Retina (tissue), 1 donor: Measurements from ENCODE around the gene GSTM5.
"Not testable (repeated sequence)": the region's sequence is repeated elsewhere in the genome, so short reads cannot be mapped to it uniquely, and the experiment has no call there.

Experiments
- DNase-seq: peaks from one replicate; pipeline ENCODE4 v3.0.0-alpha.2; 2016

The GSTM5 gene

GRCh38 chr1:109697861-109698260 is 14.2 kb upstream of the GSTM5 start:
- DNase-seq = not testable (repeated sequence)

DNA sequence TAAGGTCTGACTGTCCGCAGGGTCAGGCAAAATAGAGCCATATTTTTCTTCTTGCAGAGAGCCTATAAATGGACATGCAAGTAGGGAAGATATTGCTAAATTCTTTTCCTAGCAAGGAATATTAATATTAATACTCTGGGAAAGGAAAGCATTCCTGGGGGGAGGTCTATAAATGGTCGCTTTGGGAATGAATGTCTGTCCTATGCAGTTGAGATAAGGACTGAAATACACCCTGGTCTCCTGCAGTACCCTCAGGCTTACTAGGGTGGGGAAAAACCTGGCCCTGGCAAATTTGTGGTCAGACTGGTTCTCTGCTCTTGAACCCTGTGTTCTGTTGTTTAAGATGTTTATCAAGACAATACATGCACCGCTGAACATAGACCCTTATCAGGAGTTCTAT is 9.1 kb upstream of the GSTM5 start:
- DNase-seq = not testable (repeated sequence)

DNA sequence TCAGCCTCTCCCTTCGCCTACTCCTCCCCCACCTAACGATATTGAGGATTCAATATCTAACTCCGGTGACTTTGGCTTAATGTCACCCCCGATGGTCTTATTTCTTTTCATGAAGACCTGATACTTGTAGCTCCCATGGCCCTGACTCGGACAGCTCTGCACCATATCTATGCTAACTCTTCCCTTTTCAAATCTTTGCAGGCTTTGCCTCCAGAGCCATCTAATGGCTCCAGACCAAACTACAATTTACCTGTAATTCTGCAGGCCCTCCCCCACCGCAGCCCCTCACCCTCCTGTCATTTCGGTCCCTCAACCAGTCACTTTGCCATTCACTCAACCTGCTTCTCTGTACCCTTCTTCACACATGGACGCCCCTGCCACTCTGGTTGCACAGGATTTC is 7.9 kb upstream of the GSTM5 start:
- DNase-seq = no peak

DNA sequence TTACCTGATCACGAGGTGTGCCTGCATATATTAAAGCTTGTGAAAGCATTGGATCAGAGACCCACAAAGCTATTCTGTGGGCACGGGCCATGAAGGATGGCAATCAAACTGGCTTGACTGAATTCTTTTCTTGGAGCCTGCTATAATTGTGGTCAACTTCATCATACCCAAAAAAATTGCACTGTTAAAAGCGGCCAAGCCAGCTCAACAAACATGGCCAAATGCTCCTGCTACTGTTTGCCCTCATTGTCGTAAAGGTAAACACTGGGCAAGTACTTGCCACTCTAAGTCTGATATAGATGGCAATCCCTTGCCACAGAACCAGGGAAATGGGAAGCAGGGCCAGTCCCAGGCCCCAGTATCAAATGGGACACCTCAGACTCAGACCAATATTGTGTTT is 6.6 kb upstream of the GSTM5 start:
- DNase-seq = no peak

- not testable (repeated sequence) for DNase-seq
Measured at GRCh38 chr1:109708949-109709348, 3.1 kb upstream of the GSTM5 start.

DNA sequence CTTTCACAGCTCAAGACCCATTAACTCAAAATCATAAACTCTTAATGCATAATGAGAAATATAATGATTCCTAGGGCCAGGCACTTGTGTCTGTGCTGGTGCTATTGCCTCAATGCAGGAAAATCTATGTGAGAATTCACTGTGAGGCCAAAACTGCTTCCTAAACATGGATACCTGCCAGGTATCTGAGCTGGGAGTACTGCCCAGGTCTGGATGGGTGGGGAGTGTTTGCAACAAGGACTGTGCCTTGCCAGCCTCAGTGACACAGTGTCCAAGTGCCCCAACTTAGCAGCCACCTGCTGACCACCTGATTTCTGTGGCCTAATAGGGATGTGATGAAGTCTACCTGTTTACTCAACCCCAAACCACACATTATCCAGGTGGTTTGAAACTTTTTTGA is 2.2 kb upstream of the GSTM5 start:
- DNase-seq = not testable (repeated sequence)

DNA sequence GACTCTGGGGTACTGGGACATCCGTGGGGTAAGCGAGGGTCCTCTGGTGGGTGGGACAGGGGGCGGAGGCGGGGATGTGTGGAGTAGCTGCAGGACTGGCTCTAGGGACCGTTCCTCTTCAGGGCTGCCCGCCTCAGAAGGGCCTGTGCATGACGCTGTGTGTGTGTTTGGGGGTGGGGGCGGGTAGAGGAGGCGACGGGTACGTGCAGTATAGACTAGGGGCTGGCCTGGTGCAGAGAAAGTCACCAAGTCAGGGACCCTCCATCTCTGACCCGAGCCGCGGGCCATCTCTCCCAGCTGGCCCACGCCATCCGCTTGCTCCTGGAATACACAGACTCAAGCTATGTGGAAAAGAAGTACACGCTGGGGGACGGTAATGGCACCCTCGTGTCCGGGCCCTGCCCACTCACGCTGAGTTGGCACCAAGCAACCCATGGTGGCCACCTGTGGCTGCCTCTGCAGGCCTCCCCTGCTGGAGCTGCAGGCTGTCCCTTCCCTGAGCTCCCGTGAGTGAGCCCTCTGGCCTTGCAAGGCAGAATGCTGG is 342 bp downstream of the GSTM5 start:
- no peak for DNase-seq

DNA sequence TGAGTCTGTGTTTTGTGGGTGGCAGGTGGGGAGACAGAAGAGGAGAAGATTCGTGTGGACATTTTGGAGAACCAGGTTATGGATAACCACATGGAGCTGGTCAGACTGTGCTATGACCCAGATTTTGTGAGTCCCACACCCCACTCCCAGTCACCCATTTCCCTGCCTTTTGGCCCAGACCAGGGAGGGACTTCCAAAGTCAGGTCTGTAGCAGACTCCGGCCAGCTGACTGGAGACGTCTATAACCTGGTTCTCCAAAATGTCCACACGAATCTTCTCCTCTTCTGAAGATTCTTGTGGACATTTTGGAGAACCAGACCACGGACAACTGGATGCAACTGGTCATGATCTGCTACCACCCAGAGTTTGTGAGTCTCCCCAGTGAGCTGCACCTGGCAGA is 1.6 kb downstream of the GSTM5 start:
- DNase-seq = no peak

GRCh38 chr1:109714661-109715372 is 2.8 kb downstream of the GSTM5 start:
- DNase-seq = no peak

- DNase-seq = no peak
Measured at GRCh38 chr1:109716121-109716520, 4.1 kb downstream of the GSTM5 start.

DNA sequence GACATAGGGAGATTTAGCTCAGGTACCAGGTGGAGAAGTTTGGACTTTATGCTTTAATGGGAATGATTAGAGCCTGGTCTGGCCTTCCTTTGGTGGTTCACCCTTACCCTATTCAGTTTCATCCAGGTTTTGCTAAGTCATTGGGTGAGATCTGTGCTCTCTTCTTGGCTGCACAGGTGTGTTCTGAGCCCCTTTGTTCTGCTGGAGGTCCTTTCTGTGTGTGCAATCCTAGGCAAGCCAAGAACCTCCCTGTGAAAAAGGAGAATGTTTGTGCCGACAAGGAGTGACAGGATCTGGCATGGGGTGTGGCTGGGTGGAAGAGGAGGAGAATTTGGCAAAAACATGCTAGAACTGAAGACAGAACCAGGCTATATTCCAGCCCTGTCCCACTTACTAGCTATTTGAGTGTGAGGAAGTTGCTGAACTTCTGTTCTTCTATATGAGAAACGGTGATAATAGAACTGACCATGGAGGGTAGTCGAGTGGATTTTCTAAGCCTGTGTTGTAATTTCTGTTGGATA is 4.6 kb downstream of the GSTM5 start:
- DNase-seq = no peak

DNA sequence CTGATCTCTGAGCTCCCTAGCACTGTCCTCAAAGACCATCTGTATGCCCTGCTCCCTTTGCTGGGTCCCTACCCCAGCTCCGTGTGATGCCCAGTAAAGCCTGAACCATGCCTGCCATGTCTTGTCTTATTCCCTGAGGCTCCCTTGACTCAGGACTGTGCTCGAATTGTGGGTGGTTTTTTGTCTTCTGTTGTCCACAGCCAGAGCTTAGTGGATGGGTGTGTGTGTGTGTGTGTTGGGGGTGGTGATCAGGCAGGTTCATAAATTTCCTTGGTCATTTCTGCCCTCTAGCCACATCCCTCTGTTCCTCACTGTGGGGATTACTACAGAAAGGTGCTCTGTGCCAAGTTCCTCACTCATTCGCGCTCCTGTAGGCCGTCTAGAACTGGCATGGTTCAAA is 5.7 kb downstream of the GSTM5 start:
- no peak for DNase-seq

GRCh38 chr1:109718495-109718894 is 6.4 kb downstream of the GSTM5 start:
- no peak for DNase-seq

DNA sequence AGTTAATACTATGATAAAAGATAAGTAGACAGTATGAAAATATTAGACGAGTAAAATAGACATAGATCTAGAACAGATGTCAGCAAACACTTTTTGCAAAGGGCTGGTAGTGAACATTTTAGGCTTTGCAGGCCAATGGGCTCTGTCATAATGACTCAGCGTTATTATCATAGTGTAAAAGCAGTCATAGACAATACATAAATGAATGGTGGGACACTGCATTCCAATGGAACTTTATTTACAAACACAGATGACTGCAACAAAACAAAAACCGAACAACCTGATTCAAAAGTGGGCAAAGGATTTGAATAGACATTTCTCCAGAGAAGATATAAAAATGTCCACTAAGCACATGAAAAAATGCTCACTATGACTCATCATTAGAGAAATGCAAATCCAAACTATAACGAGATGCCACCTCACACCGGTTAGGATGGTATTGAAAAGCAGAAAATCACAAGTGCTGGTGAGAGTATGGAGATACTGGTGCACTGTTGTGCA is 7.3 kb downstream of the GSTM5 start:
- no peak for DNase-seq

- no peak for DNase-seq
Measured at GRCh38 chr1:109721042-109721441, 9.0 kb downstream of the GSTM5 start.

DNA sequence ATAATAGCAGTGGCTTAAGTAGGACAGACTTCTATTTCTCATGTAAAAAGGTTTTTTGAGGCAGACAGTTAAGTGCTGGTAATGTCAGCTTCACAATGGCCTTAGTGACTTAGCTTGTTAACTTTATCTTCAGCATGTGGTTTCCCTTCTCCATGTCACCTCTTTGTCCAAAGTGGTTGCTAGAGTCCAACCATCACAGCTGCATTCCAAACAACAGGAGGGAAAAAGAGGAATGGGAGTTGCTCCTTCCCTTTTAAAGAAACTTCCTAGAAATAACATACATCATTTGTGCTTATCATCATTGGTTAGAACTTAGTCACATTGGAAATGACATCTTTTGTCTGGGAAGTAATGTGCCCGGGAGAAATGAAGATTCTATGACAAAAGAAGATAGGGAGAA is 9.9 kb downstream of the GSTM5 start:
- no peak for DNase-seq

DNA sequence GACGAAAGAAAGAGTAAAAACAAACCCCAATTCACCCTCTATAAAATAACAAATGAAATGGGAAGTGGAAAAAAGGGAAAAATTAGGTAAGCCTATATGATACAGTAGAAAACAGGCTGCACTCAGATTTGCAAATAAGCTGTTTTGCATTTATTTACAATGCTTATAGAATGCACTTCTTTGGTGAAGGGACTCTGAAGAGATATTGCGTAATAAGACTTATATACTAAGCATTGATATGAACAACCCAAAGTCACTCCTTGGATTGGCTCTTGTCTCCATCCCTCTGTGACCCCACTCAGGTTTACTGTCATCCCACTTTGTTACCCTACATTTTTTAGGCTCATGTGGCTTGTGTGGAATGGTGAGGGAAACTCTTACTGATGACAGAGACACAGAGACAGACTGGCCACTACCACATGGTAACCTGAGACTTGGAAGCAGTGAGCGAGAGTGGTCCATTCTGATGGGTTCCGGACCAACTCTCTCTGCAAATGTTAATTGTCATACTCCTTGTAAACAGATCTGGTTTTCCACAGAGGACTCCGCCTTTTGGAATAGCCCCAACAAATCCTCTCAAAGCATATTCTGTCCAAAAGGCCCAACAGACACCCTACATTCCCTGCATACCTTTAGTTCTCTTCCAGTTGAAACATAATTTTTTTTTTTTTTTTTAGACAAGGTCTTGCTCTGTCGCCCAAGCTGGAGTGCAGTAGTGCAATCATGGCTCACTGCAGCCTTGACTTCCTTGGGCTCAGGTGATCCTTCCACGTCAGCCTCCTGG is 11.0 kb downstream of the GSTM5 start:
- no peak for DNase-seq

GRCh38 chr1:109724933-109725332 is 12.9 kb downstream of the GSTM5 start:
- no peak for DNase-seq

DNA sequence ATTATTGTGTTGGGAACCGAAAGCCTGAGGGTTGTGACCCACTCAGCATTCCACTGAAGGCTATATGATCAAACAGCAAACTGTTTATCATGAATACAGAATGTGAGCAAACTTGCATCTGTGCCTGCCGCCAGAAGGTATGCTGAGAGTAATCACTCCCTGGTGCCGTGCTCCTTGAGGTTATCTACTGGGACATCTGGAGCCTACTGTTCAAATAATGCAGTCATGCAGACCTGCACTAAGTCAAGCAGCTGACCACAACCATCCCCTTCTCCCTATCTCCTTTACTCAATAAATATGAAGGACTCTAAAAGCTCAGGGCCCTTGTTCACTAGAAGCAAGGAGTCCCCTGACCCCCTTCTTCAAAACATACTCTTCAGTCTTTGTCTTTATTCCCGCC is 13.5 kb downstream of the GSTM5 start:
- no peak for DNase-seq

GRCh38 chr1:109726007-109726406 is 14.0 kb downstream of the GSTM5 start:
- no peak for DNase-seq

DNA sequence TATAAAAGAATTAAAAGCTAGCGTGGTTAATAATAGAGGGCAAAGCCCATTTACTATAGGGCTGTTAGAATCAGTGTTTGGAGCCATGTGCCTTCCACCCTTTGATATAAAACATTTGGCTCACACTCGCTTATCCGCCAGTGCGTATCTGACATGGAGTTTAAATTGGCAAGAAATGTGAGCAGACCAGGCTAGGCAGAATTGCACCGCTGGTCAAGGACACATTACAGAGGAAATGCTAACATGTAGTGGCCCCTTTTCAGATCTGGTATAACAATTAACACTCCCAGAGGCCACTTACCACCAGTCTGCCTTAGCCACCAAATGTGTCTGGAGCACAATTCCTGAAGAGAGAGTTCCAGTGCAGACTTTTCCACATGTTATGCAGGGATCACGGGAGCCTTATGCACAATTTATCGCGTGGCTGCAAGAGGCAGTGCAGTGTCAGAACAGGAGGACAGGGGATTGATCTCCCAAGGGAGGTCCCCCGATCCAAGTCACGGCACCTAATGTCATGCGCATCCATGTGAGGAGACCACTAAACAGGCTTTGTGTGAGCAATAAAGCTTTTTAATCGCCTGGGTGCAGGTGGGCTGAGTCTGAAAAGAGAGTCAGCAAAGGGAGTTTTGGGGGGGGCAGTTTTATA is 14.8 kb downstream of the GSTM5 start:
- no peak for DNase-seq

- DNase-seq = no peak
Measured at GRCh38 chr1:109728870-109729269, 16.8 kb downstream of the GSTM5 start.

DNA sequence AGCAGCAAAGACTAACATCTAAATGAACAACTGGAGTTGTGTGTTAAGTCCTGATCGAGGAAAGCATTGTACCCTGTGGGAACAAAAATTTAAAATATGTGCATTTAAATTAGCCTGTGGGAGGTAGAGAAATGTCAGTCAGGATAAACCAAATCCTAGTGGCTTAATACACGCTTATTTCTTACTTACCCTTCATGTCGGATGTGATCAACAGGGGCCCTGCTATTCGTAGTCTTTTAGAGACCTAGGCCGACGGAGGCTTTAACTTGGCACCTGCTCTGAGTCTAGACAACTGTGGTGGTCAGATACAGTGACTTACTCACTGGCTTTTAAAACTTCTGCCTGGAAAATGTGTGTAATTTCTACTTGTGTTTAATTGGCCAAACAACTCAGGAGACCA is 18.6 kb downstream of the GSTM5 start:
- DNase-seq = no peak
